GM18873 (cell line): ENCODE results near the gene STAG1.
"Not testable (repeated sequence)": the region's sequence is repeated elsewhere in the genome, so short reads cannot be mapped to it uniquely, and the experiment has no call there.

Experiments
- ATAC-seq: cut with Tn5 transposase; IDR thresholded peaks from one replicate; pipeline ENCODE4 v1.9.1; 2021; ENCODE audit warnings: mild to moderate bottlenecking, moderate library complexity, moderate number of reproducible peaks; ENCODE audit not compliant: unreplicated experiment, low FRiP score

Gene STAG1

GRCh38 chr3:136606990-136607389 lies 145.2 kb downstream of the STAG1 start:
- no peak for ATAC-seq

GRCh38 chr3:136606216-136606615 lies 146.0 kb downstream of the STAG1 start:
- ATAC-seq = not testable (repeated sequence)

- ATAC-seq = no peak
Measured at GRCh38 chr3:136604961-136605360, 147.2 kb downstream of the STAG1 start.

GRCh38 chr3:136602818-136603217 lies 149.4 kb downstream of the STAG1 start:
- ATAC-seq = no peak

GRCh38 chr3:136595913-136596697 lies 156.1 kb downstream of the STAG1 start:
- ATAC-seq = no peak

- ATAC-seq = no peak
Measured at GRCh38 chr3:136586580-136586979, 165.6 kb downstream of the STAG1 start.

- no peak for ATAC-seq
Measured at GRCh38 chr3:136584728-136585127, 167.4 kb downstream of the STAG1 start.

GRCh38 chr3:136583823-136584222 lies 168.4 kb downstream of the STAG1 start:
- no peak for ATAC-seq

GRCh38 chr3:136577791-136578190 lies 174.4 kb downstream of the STAG1 start:
- no peak for ATAC-seq

GRCh38 chr3:136576279-136577009 lies 175.7 kb downstream of the STAG1 start:
- ATAC-seq = no peak

- ATAC-seq = no peak
Measured at GRCh38 chr3:136567599-136568188, 184.5 kb downstream of the STAG1 start.

GRCh38 chr3:136564962-136565361 lies 187.2 kb downstream of the STAG1 start:
- not testable (repeated sequence) for ATAC-seq

- no peak for ATAC-seq
Measured at GRCh38 chr3:136562026-136562425, 190.2 kb downstream of the STAG1 start.

- no peak for ATAC-seq
Measured at GRCh38 chr3:136559896-136560295, 192.3 kb downstream of the STAG1 start.

GRCh38 chr3:136549461-136549860 lies 202.7 kb downstream of the STAG1 start:
- not testable (repeated sequence) for ATAC-seq

- ATAC-seq = no peak
Measured at GRCh38 chr3:136547293-136547692, 204.9 kb downstream of the STAG1 start.

- no peak for ATAC-seq
Measured at GRCh38 chr3:136546720-136547119, 205.5 kb downstream of the STAG1 start.

GRCh38 chr3:136545664-136546268 lies 206.4 kb downstream of the STAG1 start:
- ATAC-seq = no peak

GRCh38 chr3:136544532-136544931 lies 207.6 kb downstream of the STAG1 start:
- ATAC-seq = no peak

- no peak for ATAC-seq
Measured at GRCh38 chr3:136543385-136543784, 208.8 kb downstream of the STAG1 start.

GRCh38 chr3:136535906-136536305 lies 216.3 kb downstream of the STAG1 start:
- ATAC-seq = no peak
